ENCODE measurements around the gene MALAT1. TPM values are rescaled to one million over a fixed set of nuclear protein-coding genes. Genes with fewer than 3 reads are reported as not detected.

Gene MALAT1
- total RNA-seq, 1 donor from 2014 or later = 7,191 TPM

- ATAC-seq (no peak), DNase-seq (no peak)
- intact Hi-C loops (cut with micrococcal nuclease) = no loop called here
These were observed 30.8 kb downstream of the MALAT1 start for GRCh38 chr11:65529475-65530156.

- intact Hi-C loops (cut with micrococcal nuclease) = no loop called here
- ATAC-seq = no peak
- DNase-seq = no peak
These were observed 31.3 kb downstream of the MALAT1 start for GRCh38 chr11:65530157-65530496.

- no peak for ATAC-seq
These were observed 33.7 kb downstream of the MALAT1 start for GRCh38 chr11:65532388-65533064.

GRCh38 chr11:65535102-65535501 is 36.3 kb downstream of the MALAT1 start:
- intact Hi-C loops (cut with micrococcal nuclease) = no loop called here

More at GRCh38 chr11:65532388-65533064, 33.7 kb downstream of the MALAT1 start:
- no peak for DNase-seq
- intact Hi-C loops (cut with micrococcal nuclease) = no loop called here

GRCh38 chr11:65536412-65537295 is 37.8 kb downstream of the MALAT1 start:
- ATAC-seq (no peak), DNase-seq (no peak)
- intact Hi-C loops (cut with micrococcal nuclease) = no loop called here

More at GRCh38 chr11:65535102-65535501, 36.3 kb downstream of the MALAT1 start:
- ATAC-seq (no peak), DNase-seq (no peak)

GRCh38 chr11:65537296-65537597 is 38.4 kb downstream of the MALAT1 start:
- ATAC-seq (no peak), DNase-seq (no peak)
- intact Hi-C loops (cut with micrococcal nuclease) = no loop called here

GRCh38 chr11:65537620-65538231 is 38.9 kb downstream of the MALAT1 start:
- intact Hi-C loops (cut with micrococcal nuclease) = no loop called here
- ATAC-seq = no peak
- peak; percentile 34 for DNase-seq

- ATAC-seq (no peak), DNase-seq (peak; percentile 35)
- intact Hi-C loops (cut with micrococcal nuclease) = no loop called here
These were observed 39.5 kb downstream of the MALAT1 start for GRCh38 chr11:65538232-65538914.

- DNase-seq = peak; percentile 30
These were observed 40.3 kb downstream of the MALAT1 start for GRCh38 chr11:65538915-65539743.

GRCh38 chr11:65539744-65540289 is 41.0 kb downstream of the MALAT1 start:
- intact Hi-C loops (cut with micrococcal nuclease) = loop anchor here (10.0 kb wide), 1 partner anchor 55 kb away; the partner anchor contains the start of gene KCNK7
- ATAC-seq (peak; percentile 10), DNase-seq (no peak)

More at GRCh38 chr11:65538915-65539743, 40.3 kb downstream of the MALAT1 start:
- no peak for ATAC-seq
- intact Hi-C loops (cut with micrococcal nuclease) = no loop called here

- ATAC-seq (peak; percentile 94), DNase-seq (peak; percentile 96)
- intact Hi-C loops (cut with micrococcal nuclease) = loop anchor here (10.0 kb wide), 1 partner anchor 54 kb away; the partner anchor contains the start of gene KCNK7
These were observed 41.6 kb downstream of the MALAT1 start for GRCh38 chr11:65540290-65541092.

- DNase-seq (no peak), ATAC-seq (no peak)
- intact Hi-C loops (cut with micrococcal nuclease) = loop anchor here (10.0 kb wide), 1 partner anchor 53 kb away; the partner anchor contains the start of gene KCNK7
These were observed 42.5 kb downstream of the MALAT1 start for GRCh38 chr11:65541093-65541982.

- intact Hi-C loops (cut with micrococcal nuclease) = loop anchor here (10.0 kb wide), 1 partner anchor 52 kb away; the partner anchor contains the start of gene KCNK7
- DNase-seq (no peak), ATAC-seq (no peak)
These were observed 44.0 kb downstream of the MALAT1 start for GRCh38 chr11:65542738-65543390.

- intact Hi-C loops (cut with micrococcal nuclease) = loop anchor here (10.0 kb wide), 1 partner anchor 49 kb away; the partner anchor contains the start of gene KCNK7
- ATAC-seq (no peak), DNase-seq (no peak)
These were observed 47.0 kb downstream of the MALAT1 start for GRCh38 chr11:65545853-65546216.

Measured in left ventricle myocardium superior (tissue), 1 donor.